Neural crest cell (in vitro differentiated cells): ENCODE results near the gene CAMK2D. TPM values are rescaled to one million over a fixed set of nuclear protein-coding genes. Genes with fewer than 3 reads are reported as not detected.

Experiments used
- DNase-seq: peaks from one replicate; pipeline ENCODE4 v3.0.0; 2021; ENCODE audit warnings: low read depth, mixed read lengths, low spot score
- H3K27ac Mint-ChIP-seq: one replicate; pipeline ENCODE4 v1.8.0; 2021; ENCODE audit warnings: mild to moderate bottlenecking, mixed read lengths; ENCODE audit not compliant: unreplicated experiment
- H3K27me3 Mint-ChIP-seq: 2 replicates; pipeline ENCODE4 v1.8.0; 2021; ENCODE audit warnings: low read depth, mild to moderate bottlenecking, mixed read lengths
- H3K36me3 Mint-ChIP-seq: 2 replicates; pipeline ENCODE4 v1.8.0; 2021; ENCODE audit warnings: low read depth, mild to moderate bottlenecking, mixed read lengths
- H3K4me1 Mint-ChIP-seq: 2 replicates; pipeline ENCODE4 v1.8.0; 2021; ENCODE audit warnings: mixed read lengths
- H3K4me3 Mint-ChIP-seq: one replicate; pipeline ENCODE4 v1.8.0; 2021; ENCODE audit warnings: mild to moderate bottlenecking, mixed read lengths
- H3K9me3 Mint-ChIP-seq: 2 replicates; pipeline ENCODE4 v1.8.0; 2021; ENCODE audit warnings: mixed read lengths
- total RNA-seq: library from RNA; stranded (reverse); gene quantifications from 2 replicates; pipeline ENCODE4 v1.2.1, GENCODE V29; 2021
- TF ChIP-seq, protein P1 (sequence below): fragments of 200-600 bp; sonication (generic); conservative IDR thresholded peaks from 2 replicates; pipeline ENCODE4 v1.5.0; 2021; ENCODE audit warnings: antibody characterized with exemption, mild to moderate bottlenecking

The CAMK2D gene
- total RNA-seq, 1 donor from 2014 or later, result 33.7 TPM

DNA sequence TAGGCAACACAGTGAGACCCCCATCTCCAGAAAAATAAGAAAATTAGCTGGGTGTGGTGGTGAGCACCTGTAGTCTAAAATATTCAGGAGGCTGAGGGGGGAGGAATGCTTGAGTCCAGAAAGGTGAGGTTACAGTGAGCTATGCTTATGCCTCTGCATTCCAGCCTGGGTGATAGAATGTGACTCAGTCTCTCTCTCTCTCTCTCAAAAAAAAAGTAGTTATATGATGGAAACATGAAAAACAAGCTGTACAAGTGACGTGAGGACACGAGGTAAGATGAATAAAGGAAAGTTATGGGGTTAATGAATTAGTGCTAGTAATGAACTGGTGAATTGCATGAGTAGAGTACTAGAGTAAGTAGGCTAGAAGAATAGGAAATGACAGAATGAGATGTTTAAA is 21.8 kb upstream of the CAMK2D start:
- DNase-seq, result no peak
- Mint-ChIP-seq H3K9me3 (peaks cover 4% of the 10 kb centered on the region), H3K27ac (no peak overlapping the region), H3K4me3 (no peak overlapping the region), H3K36me3 (no peaks in the 10 kb centered on the region), H3K4me1 (no peaks in the 10 kb centered on the region), H3K27me3 (no peaks in the 10 kb centered on the region)
- TF ChIP-seq, protein P1, sequence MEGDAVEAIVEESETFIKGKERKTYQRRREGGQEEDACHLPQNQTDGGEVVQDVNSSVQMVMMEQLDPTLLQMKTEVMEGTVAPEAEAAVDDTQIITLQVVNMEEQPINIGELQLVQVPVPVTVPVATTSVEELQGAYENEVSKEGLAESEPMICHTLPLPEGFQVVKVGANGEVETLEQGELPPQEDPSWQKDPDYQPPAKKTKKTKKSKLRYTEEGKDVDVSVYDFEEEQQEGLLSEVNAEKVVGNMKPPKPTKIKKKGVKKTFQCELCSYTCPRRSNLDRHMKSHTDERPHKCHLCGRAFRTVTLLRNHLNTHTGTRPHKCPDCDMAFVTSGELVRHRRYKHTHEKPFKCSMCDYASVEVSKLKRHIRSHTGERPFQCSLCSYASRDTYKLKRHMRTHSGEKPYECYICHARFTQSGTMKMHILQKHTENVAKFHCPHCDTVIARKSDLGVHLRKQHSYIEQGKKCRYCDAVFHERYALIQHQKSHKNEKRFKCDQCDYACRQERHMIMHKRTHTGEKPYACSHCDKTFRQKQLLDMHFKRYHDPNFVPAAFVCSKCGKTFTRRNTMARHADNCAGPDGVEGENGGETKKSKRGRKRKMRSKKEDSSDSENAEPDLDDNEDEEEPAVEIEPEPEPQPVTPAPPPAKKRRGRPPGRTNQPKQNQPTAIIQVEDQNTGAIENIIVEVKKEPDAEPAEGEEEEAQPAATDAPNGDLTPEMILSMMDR, result no peak

DNA sequence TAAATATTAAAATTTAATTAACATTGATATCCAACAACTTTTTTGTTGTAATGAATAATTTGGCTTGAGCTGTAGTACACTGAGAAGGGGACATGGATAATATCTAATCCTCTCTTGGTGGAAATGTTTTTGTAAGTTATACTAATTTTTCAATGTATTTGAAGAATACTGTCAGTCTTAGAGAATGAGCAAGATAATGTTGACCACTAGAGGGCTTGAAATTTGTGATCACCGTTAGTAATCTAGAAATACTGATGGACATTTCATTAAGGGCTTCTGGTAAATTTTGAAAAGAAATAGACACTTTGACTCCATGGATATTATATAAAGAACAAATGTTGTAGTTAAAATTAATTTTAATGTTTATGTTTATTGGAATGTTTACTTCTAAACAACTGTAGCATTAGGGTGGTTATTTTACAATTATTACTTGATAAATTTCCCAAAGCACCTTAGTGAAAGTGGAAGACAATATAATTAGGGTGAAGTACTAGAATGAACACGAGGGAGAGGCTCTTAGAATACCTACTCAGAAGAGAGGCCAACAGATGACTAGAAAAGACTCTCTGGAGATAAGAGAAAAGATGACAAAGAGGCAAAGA is 20.0 kb upstream of the CAMK2D start:
- Mint-ChIP-seq H3K9me3 (peaks cover 4% of the 10 kb centered on the region), H3K27ac (no peak overlapping the region), H3K27me3 (no peaks in the 10 kb centered on the region), H3K4me1 (no peaks in the 10 kb centered on the region), H3K4me3 (no peak overlapping the region), H3K36me3 (no peaks in the 10 kb centered on the region)
- DNase-seq, result no peak
- TF ChIP-seq, protein P1, result peak; percentile 81

DNA sequence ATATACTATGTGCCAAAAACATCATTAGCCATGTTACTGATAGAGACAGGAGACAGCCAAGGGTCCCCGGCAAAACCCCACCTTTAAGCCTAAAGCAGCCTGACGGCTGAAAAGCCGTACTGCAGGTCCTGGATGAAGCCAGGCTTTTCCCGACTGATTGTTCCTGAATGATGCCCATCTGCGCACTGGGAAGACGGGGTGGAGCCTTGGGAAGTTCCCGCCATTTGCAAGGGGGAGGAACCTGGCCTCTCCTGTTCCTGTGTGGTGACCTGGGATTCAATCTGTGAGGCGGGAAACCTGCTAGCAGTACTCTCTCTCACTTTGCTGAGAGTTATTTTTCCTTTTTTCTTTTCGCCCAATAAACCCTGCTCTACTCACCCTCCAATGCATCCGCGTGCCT is 15.1 kb upstream of the CAMK2D start:
- Mint-ChIP-seq H3K27me3 (no peaks in the 10 kb centered on the region), H3K4me1 (no peaks in the 10 kb centered on the region), H3K36me3 (no peaks in the 10 kb centered on the region), H3K27ac (no peak overlapping the region), H3K4me3 (no peak overlapping the region), H3K9me3 (no peaks in the 10 kb centered on the region)
- TF ChIP-seq, protein P1, result no peak
- no peak for DNase-seq

DNA sequence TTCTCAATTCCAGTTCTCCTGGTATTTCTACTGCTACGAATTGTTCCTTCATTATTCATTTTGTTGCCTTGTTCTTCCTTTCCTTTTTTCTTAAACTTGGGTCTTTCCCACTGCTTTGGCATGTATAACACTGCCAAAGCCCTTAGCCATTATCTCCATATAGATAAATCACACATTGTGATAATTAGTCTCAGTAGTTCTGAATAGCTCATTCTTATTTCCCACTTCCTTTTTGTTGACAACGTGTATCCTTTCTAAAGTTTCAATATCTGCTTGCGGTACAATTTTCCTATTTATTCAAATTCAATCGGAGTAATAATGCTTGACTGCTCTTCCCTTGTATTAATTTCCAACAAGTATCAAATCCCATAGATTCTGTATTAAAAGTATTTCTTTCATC is 14.5 kb upstream of the CAMK2D start:
- H3K4me1 Mint-ChIP-seq, result no peaks in the 10 kb centered on the region
- TF ChIP-seq, protein P1, result no peak
- no peaks in the 10 kb centered on the region for H3K9me3 Mint-ChIP-seq
- no peak for DNase-seq
- H3K4me3 Mint-ChIP-seq, result no peak overlapping the region
- no peaks in the 10 kb centered on the region for H3K27me3 Mint-ChIP-seq
- no peaks in the 10 kb centered on the region for H3K36me3 Mint-ChIP-seq
- no peak overlapping the region for H3K27ac Mint-ChIP-seq

DNA sequence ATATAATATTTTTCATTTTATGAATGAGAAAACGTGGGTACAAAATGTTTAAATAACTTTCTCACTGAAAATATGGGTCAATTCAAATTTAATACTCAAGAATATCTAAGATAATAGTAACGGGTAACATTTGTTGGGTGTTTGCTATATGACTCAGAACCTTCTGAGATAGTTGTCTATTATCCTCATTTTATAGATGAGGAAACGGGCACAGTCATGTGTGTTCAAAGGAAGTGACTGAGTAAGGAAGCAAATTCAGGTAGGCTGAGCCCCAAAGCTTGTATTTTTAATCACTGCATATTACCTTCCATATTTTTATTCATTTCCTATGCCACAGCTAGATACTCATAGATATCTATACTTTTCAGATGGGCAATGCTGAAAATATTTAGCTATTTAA is 12.2 kb upstream of the CAMK2D start:
- Mint-ChIP-seq H3K4me1 (no peaks in the 10 kb centered on the region), H3K36me3 (no peaks in the 10 kb centered on the region), H3K9me3 (no peaks in the 10 kb centered on the region), H3K27me3 (no peaks in the 10 kb centered on the region), H3K4me3 (no peak overlapping the region), H3K27ac (no peak overlapping the region)
- TF ChIP-seq, protein P1, result no peak
- no peak for DNase-seq
